ENCODE results near the gene ARNT2.

Gene ARNT2

GRCh38 chr15:80604583-80605575, 200.7 kb downstream of the ARNT2 start:
- H3K9me3 ChIP-seq (ENCODE audit: insufficient read depth, low read length): no peaks in the 10 kb centered on the region
- no peaks in the 10 kb centered on the region for H3K36me3 ChIP-seq (ENCODE audit: insufficient read depth, insufficient read length, low read length)
- no peak for DNase-seq (ENCODE audit: low read depth, low spot score)

GRCh38 chr15:80605591-80606150, 201.5 kb downstream of the ARNT2 start:
- no peak for DNase-seq (ENCODE audit: low read depth, low spot score)
- Histone ChIP-seq H3K9me3 (ENCODE audit: insufficient read depth, low read length) (no peaks in the 10 kb centered on the region), H3K9ac (ENCODE audit: insufficient read length, low read depth) (no peak overlapping the region), H3K36me3 (ENCODE audit: insufficient read depth, insufficient read length, low read length) (no peaks in the 10 kb centered on the region), H3K4me3 (ENCODE audit: insufficient read length, low read depth) (no peak overlapping the region), H3K4me1 (ENCODE audit: insufficient read depth, insufficient read length) (no peaks in the 10 kb centered on the region), H3K27me3 (ENCODE audit: insufficient read depth, insufficient read length) (no peaks in the 10 kb centered on the region)
- no peak for TF ChIP-seq ZNF274 (IDR thresholded peaks at IDR 0.05; ENCODE audit: low read depth, low read length)
- no peak for TF ChIP-seq YY1 (IDR thresholded peaks at IDR 0.05; ENCODE audit: insufficient read depth, insufficient read length)

More at GRCh38 chr15:80604583-80605575, 200.7 kb downstream of the ARNT2 start:
- TF ChIP-seq ZNF274 (IDR thresholded peaks at IDR 0.05; ENCODE audit: low read depth, low read length) (no peak), SUZ12 (IDR thresholded peaks at IDR 0.05; ENCODE audit: extremely low read depth, insufficient read depth, insufficient read length) (no peak), YY1 (IDR thresholded peaks at IDR 0.05; ENCODE audit: insufficient read depth, insufficient read length) (no peak)
- Histone ChIP-seq H3K4me3 (ENCODE audit: insufficient read length, low read depth) (no peak overlapping the region), H3K27me3 (ENCODE audit: insufficient read depth, insufficient read length) (no peaks in the 10 kb centered on the region), H3K4me1 (ENCODE audit: insufficient read depth, insufficient read length) (no peaks in the 10 kb centered on the region), H3K9ac (ENCODE audit: insufficient read length, low read depth) (no peak overlapping the region)

- Histone ChIP-seq H3K4me3 (ENCODE audit: insufficient read length, low read depth) (no peak overlapping the region), H3K36me3 (ENCODE audit: insufficient read depth, insufficient read length, low read length) (no peaks in the 10 kb centered on the region), H3K9me3 (ENCODE audit: insufficient read depth, low read length) (no peaks in the 10 kb centered on the region), H3K9ac (ENCODE audit: insufficient read length, low read depth) (no peak overlapping the region), H3K27me3 (ENCODE audit: insufficient read depth, insufficient read length) (no peaks in the 10 kb centered on the region), H3K4me1 (ENCODE audit: insufficient read depth, insufficient read length) (no peaks in the 10 kb centered on the region)
- DNase-seq (ENCODE audit: low read depth, low spot score): no peak
- TF ChIP-seq SUZ12 (IDR thresholded peaks at IDR 0.05; ENCODE audit: extremely low read depth, insufficient read depth, insufficient read length) (no peak), YY1 (IDR thresholded peaks at IDR 0.05; ENCODE audit: insufficient read depth, insufficient read length) (no peak), ZNF274 (IDR thresholded peaks at IDR 0.05; ENCODE audit: low read depth, low read length) (no peak)
Measured at GRCh38 chr15:80606511-80607071, 202.4 kb downstream of the ARNT2 start.

GRCh38 chr15:80607287-80607980, 203.3 kb downstream of the ARNT2 start:
- no peak for TF ChIP-seq YY1 (IDR thresholded peaks at IDR 0.05; ENCODE audit: insufficient read depth, insufficient read length)
- TF ChIP-seq ZNF274 (IDR thresholded peaks at IDR 0.05; ENCODE audit: low read depth, low read length): no peak
- TF ChIP-seq SUZ12 (IDR thresholded peaks at IDR 0.05; ENCODE audit: extremely low read depth, insufficient read depth, insufficient read length): no peak
- Histone ChIP-seq H3K36me3 (ENCODE audit: insufficient read depth, insufficient read length, low read length) (no peaks in the 10 kb centered on the region), H3K27me3 (ENCODE audit: insufficient read depth, insufficient read length) (no peaks in the 10 kb centered on the region), H3K4me1 (ENCODE audit: insufficient read depth, insufficient read length) (no peaks in the 10 kb centered on the region), H3K9me3 (ENCODE audit: insufficient read depth, low read length) (no peaks in the 10 kb centered on the region), H3K9ac (ENCODE audit: insufficient read length, low read depth) (no peak overlapping the region), H3K4me3 (ENCODE audit: insufficient read length, low read depth) (no peak overlapping the region)
- DNase-seq (ENCODE audit: low read depth, low spot score): no peak

GRCh38 chr15:80608688-80609087, 204.5 kb downstream of the ARNT2 start:
- H3K9ac ChIP-seq (ENCODE audit: insufficient read length, low read depth): no peak overlapping the region
- no peaks in the 10 kb centered on the region for H3K27me3 ChIP-seq (ENCODE audit: insufficient read depth, insufficient read length)
- no peaks in the 10 kb centered on the region for H3K36me3 ChIP-seq (ENCODE audit: insufficient read depth, insufficient read length, low read length)
- TF ChIP-seq YY1 (IDR thresholded peaks at IDR 0.05; ENCODE audit: insufficient read depth, insufficient read length): no peak
- TF ChIP-seq ZNF274 (IDR thresholded peaks at IDR 0.05; ENCODE audit: low read depth, low read length): no peak
- TF ChIP-seq SUZ12 (IDR thresholded peaks at IDR 0.05; ENCODE audit: extremely low read depth, insufficient read depth, insufficient read length): no peak
- H3K9me3 ChIP-seq (ENCODE audit: insufficient read depth, low read length): no peaks in the 10 kb centered on the region
- DNase-seq (ENCODE audit: low read depth, low spot score): no peak
- no peaks in the 10 kb centered on the region for H3K4me1 ChIP-seq (ENCODE audit: insufficient read depth, insufficient read length)
- H3K4me3 ChIP-seq (ENCODE audit: insufficient read length, low read depth): no peak overlapping the region

GRCh38 chr15:80609091-80609490, 204.9 kb downstream of the ARNT2 start:
- no peaks in the 10 kb centered on the region for H3K36me3 ChIP-seq (ENCODE audit: insufficient read depth, insufficient read length, low read length)
- no peak overlapping the region for H3K4me3 ChIP-seq (ENCODE audit: insufficient read length, low read depth)
- no peaks in the 10 kb centered on the region for H3K9me3 ChIP-seq (ENCODE audit: insufficient read depth, low read length)
- H3K9ac ChIP-seq (ENCODE audit: insufficient read length, low read depth): no peak overlapping the region
- DNase-seq (ENCODE audit: low read depth, low spot score): no peak
- no peaks in the 10 kb centered on the region for H3K27me3 ChIP-seq (ENCODE audit: insufficient read depth, insufficient read length)
- TF ChIP-seq ZNF274 (IDR thresholded peaks at IDR 0.05; ENCODE audit: low read depth, low read length) (no peak), SUZ12 (IDR thresholded peaks at IDR 0.05; ENCODE audit: extremely low read depth, insufficient read depth, insufficient read length) (no peak), YY1 (IDR thresholded peaks at IDR 0.05; ENCODE audit: insufficient read depth, insufficient read length) (no peak)
- H3K4me1 ChIP-seq (ENCODE audit: insufficient read depth, insufficient read length): peaks cover 3% of the 10 kb centered on the region

Measured in NT2/D1 (cell line).